Measurements from ENCODE around the gene CCT5. TPM values are rescaled to one million over a fixed set of nuclear protein-coding genes. Genes with fewer than 3 reads are reported as not detected.

CCT5 gene
- total RNA-seq, result 100 to 1,000 TPM; 136 to 150 TPM
- long read RNA-seq, transcript CCT5-201 (11 exons, 3,675 nt), result major isoform, 486 of 513 reads
- long read RNA-seq, partial matches to known transcripts, result 15 of 513 reads
- long read RNA-seq, other reads (novel, unspliced or antisense), result 11 of 513 reads

GRCh38 chr5:10249948-10250805 is at the start of gene CCT5:
Gene CCT5, plus strand, starts transcription at chr5:10250280. Its CDS starts 61 bp downstream, at chr5:10250341.
- intact Hi-C loops (cut with DNase I, micrococcal nuclease), result no loop called here
- DNase-seq, result peak; percentile 89 to 95
- peak; percentile 85 for ATAC-seq

- no peak for DNase-seq
- intact Hi-C loops (cut with DNase I, micrococcal nuclease), result no loop called here
Observed at GRCh38 chr5:10201223-10201868, 48.7 kb upstream of the CCT5 start.

GRCh38 chr5:10202089-10202910 is 47.8 kb upstream of the CCT5 start:
- intact Hi-C loops (cut with DNase I, micrococcal nuclease), result no loop called here
- ATAC-seq (no peak), DNase-seq (no peak)

More at GRCh38 chr5:10201223-10201868, 48.7 kb upstream of the CCT5 start:
- no peak for ATAC-seq

- no peak for ATAC-seq
- DNase-seq, result no peak
- intact Hi-C loops (cut with DNase I, micrococcal nuclease), result no loop called here
Observed at GRCh38 chr5:10209004-10209403, 41.1 kb upstream of the CCT5 start.

GRCh38 chr5:10213316-10213715 is 36.8 kb upstream of the CCT5 start:
- intact Hi-C loops (cut with DNase I, micrococcal nuclease), result no loop called here

GRCh38 chr5:10214041-10214440 is 36.0 kb upstream of the CCT5 start:
- intact Hi-C loops (cut with DNase I, micrococcal nuclease), result no loop called here
- no peak for DNase-seq

More at GRCh38 chr5:10213316-10213715, 36.8 kb upstream of the CCT5 start:
- DNase-seq, result no peak
- no peak for ATAC-seq

GRCh38 chr5:10215366-10215765 is 34.7 kb upstream of the CCT5 start:
- no peak for ATAC-seq
- intact Hi-C loops (cut with DNase I, micrococcal nuclease), result no loop called here
- DNase-seq, result no peak

More at GRCh38 chr5:10214041-10214440, 36.0 kb upstream of the CCT5 start:
- no peak for ATAC-seq

GRCh38 chr5:10216107-10216506 is 34.0 kb upstream of the CCT5 start:
- intact Hi-C loops (cut with DNase I, micrococcal nuclease), result no loop called here
- no peak for DNase-seq
- ATAC-seq, result no peak

- intact Hi-C loops (cut with DNase I, micrococcal nuclease), result no loop called here
- no peak for DNase-seq
Observed at GRCh38 chr5:10218658-10219057, 31.4 kb upstream of the CCT5 start.

GRCh38 chr5:10219068-10219467 is 31.0 kb upstream of the CCT5 start:
- no peak for ATAC-seq
- no peak for DNase-seq
- intact Hi-C loops (cut with DNase I, micrococcal nuclease), result no loop called here

More at GRCh38 chr5:10218658-10219057, 31.4 kb upstream of the CCT5 start:
- no peak for ATAC-seq

GRCh38 chr5:10220248-10220647 is 29.8 kb upstream of the CCT5 start:
- ATAC-seq (no peak), DNase-seq (no peak)
- intact Hi-C loops (cut with DNase I, micrococcal nuclease), result no loop called here

GRCh38 chr5:10222326-10222725 is 27.8 kb upstream of the CCT5 start:
- intact Hi-C loops (cut with DNase I, micrococcal nuclease), result no loop called here
- ATAC-seq, result no peak
- no peak for DNase-seq

- ATAC-seq, result no peak
Observed at GRCh38 chr5:10227379-10227778, 22.7 kb upstream of the CCT5 start.

GRCh38 chr5:10228288-10228687 is 21.8 kb upstream of the CCT5 start:
- ATAC-seq, result no peak
- intact Hi-C loops (cut with DNase I, micrococcal nuclease), result no loop called here

More at GRCh38 chr5:10227379-10227778, 22.7 kb upstream of the CCT5 start:
- intact Hi-C loops (cut with DNase I, micrococcal nuclease), result no loop called here
- DNase-seq, result no peak

GRCh38 chr5:10229306-10230048 is 20.6 kb upstream of the CCT5 start:
- ATAC-seq, result no peak

More at GRCh38 chr5:10228288-10228687, 21.8 kb upstream of the CCT5 start:
- no peak for DNase-seq

GRCh38 chr5:10232386-10232785 is 17.7 kb upstream of the CCT5 start:
- DNase-seq, result no peak
- intact Hi-C loops (cut with DNase I, micrococcal nuclease), result no loop called here
- no peak for ATAC-seq

More at GRCh38 chr5:10229306-10230048, 20.6 kb upstream of the CCT5 start:
- DNase-seq, result no peak
- intact Hi-C loops (cut with DNase I, micrococcal nuclease), result no loop called here

- intact Hi-C loops (cut with DNase I, micrococcal nuclease), result no loop called here
- ATAC-seq, result no peak
- DNase-seq, result no peak
Observed at GRCh38 chr5:10233011-10233410, 17.1 kb upstream of the CCT5 start.

GRCh38 chr5:10233505-10233904 is 16.6 kb upstream of the CCT5 start:
- ATAC-seq, result no peak
- intact Hi-C loops (cut with DNase I, micrococcal nuclease), result no loop called here
- DNase-seq, result no peak
